Activated CD8-positive, alpha-beta memory T cell treated with anti-CD3 and anti-CD28 coated beads, Interleukin-2, amount 10 ng/mL, durations not matched to agents 7 days and 5 days (primary cell): Measurements from ENCODE around the gene PLCB4. TPM values are rescaled to one million over a fixed set of nuclear protein-coding genes. Genes with fewer than 3 reads are reported as not detected.

Experiments used
- ATAC-seq: fragments of 150-1000 bp; cut with Tn5 transposase; one replicate; pipeline ENCODE4 v1.10.0; 2021; ENCODE audit warnings: moderate library complexity
- CTCF ChIA-PET: fragments of 350-600 bp; sonication (Branson Sonifier 250); formaldehyde crosslinking; loops from one replicate; lab custom pipeline; 2021; ENCODE audit warnings: antibody characterized with exemption; lab: Charles Lee
- DNase-seq: peaks from one replicate; pipeline ENCODE4 v3.0.0-alpha.2; 2020
- H3K27ac Mint-ChIP-seq: one replicate; pipeline ENCODE4 v1.8.0; 2021; ENCODE audit warnings: mild to moderate bottlenecking, mixed read lengths
- H3K27me3 Mint-ChIP-seq: one replicate; pipeline ENCODE4 v1.8.0; 2021; ENCODE audit warnings: mixed read lengths
- H3K36me3 Mint-ChIP-seq: one replicate; pipeline ENCODE4 v1.8.0; 2021; ENCODE audit warnings: mild to moderate bottlenecking, mixed read lengths
- H3K4me1 Mint-ChIP-seq: one replicate; pipeline ENCODE4 v1.8.0; 2021; ENCODE audit warnings: mixed read lengths
- H3K4me3 Mint-ChIP-seq: one replicate; pipeline ENCODE4 v1.8.0; 2021; ENCODE audit warnings: mild to moderate bottlenecking, moderate library complexity, mixed read lengths
- H3K9me3 Mint-ChIP-seq: one replicate; pipeline ENCODE4 v1.8.0; 2022; ENCODE audit warnings: low read depth, mixed read lengths
- total RNA-seq, 2 experiments: library from RNA; stranded (reverse); gene quantifications; one replicate each; pipeline ENCODE4 v1.2.3, GENCODE V29; 2021

PLCB4 gene
- total RNA-seq, 2 experiments from 2014 or later: not detected

DNA sequence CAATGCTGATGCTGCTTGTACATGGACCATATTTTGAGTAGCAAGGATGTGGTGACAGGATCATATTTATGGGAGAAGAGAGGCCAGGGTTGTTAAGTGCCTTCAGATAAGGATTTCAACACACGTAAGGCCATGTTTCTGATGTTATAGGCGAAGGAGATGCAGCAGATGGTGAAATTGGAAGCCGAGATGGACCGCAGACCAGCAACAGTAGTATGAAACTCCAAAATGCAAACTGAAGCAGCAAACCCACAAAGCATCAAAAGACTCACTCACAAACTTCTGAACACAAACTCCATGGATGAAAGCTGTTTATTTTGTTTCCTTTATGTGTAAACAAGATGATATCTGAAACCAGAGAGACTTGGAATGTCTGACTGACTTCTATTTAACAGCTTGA, 409.9 kb downstream of the PLCB4 start:
- Mint-ChIP-seq H3K27me3 (no peaks in the 10 kb centered on the region), H3K27ac (no peak overlapping the region), H3K36me3 (no peaks in the 10 kb centered on the region), H3K4me1 (no peaks in the 10 kb centered on the region), H3K4me3 (no peak overlapping the region), H3K9me3 (no peaks in the 10 kb centered on the region)
- no peak for ATAC-seq
- no peak for DNase-seq
- CTCF ChIA-PET: no interaction called here

DNA sequence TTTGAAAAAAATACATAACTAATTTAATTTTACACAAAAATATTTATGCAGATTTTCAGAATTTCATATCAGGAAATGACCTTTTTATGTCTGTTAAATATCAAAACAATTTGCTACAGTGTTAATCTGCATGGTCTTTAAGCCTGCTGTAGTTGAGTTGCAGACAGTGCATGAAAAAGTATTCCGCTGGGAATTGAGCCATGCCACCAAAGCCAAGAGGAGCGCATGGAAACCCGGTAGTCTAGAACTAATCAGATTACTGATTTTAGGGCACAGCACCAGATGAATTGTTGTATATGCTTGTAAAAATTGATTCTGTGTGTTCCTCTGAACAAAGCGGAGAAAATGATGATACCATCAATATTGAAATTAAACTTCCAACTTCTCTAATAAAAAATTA, 411.2 kb downstream of the PLCB4 start:
- no peak overlapping the region for H3K27ac Mint-ChIP-seq
- ATAC-seq: no peak

DNA sequence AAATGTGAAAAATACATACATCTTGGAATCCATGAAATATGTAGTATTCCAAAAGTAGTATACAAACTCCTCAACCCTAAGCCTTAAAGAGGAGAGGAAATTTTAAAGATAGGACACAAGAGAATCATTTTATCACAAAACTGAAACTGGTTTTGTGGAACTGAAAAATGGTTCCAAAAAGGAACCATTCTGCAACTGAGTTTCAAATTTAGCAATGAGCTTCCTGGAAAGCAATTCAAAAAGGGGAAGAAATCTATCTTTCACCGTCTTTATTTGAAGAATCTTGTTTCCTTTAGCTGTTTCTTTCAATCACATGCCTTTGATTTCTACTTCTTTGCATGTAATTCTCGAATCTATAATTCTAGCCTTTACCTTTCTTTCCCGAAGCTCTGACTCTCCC, 413.3 kb downstream of the PLCB4 start:
- Mint-ChIP-seq H3K27ac (no peak overlapping the region), H3K4me3 (no peak overlapping the region), H3K36me3 (no peaks in the 10 kb centered on the region), H3K9me3 (no peaks in the 10 kb centered on the region), H3K27me3 (no peaks in the 10 kb centered on the region), H3K4me1 (no peaks in the 10 kb centered on the region)
- CTCF ChIA-PET: no interaction called here
- DNase-seq: no peak
- no peak for ATAC-seq

More for the DNA sequence above, 411.2 kb downstream of the PLCB4 start:
- no peak for DNase-seq
- no peaks in the 10 kb centered on the region for H3K9me3 Mint-ChIP-seq
- H3K4me3 Mint-ChIP-seq: no peak overlapping the region
- CTCF ChIA-PET: no interaction called here
- no peaks in the 10 kb centered on the region for H3K27me3 Mint-ChIP-seq
- H3K4me1 Mint-ChIP-seq: no peaks in the 10 kb centered on the region
- no peaks in the 10 kb centered on the region for H3K36me3 Mint-ChIP-seq

DNA sequence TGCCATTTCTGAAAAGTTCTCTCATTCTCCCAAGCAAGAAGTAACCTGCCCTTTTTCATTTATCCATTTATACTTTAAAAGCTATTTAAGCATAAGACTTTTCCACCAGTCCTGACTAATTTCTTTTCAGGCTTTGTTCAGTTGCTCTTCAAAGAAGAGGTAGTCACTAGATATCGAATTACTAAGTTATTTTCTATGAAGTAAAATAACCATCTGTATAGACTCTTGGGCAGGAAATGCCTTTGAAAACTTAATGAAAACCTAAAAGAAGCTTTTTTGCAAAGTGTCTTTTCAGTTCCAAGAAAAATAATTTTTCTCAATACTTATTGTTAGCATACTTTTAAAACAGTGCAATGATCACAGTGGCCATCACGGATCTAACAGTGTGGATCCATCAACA, 414.2 kb downstream of the PLCB4 start:
- Mint-ChIP-seq H3K9me3 (no peaks in the 10 kb centered on the region), H3K4me1 (no peaks in the 10 kb centered on the region), H3K27ac (no peak overlapping the region), H3K36me3 (no peaks in the 10 kb centered on the region), H3K27me3 (no peaks in the 10 kb centered on the region), H3K4me3 (no peak overlapping the region)
- CTCF ChIA-PET: no interaction called here
- DNase-seq (no peak), ATAC-seq (no peak)

DNA sequence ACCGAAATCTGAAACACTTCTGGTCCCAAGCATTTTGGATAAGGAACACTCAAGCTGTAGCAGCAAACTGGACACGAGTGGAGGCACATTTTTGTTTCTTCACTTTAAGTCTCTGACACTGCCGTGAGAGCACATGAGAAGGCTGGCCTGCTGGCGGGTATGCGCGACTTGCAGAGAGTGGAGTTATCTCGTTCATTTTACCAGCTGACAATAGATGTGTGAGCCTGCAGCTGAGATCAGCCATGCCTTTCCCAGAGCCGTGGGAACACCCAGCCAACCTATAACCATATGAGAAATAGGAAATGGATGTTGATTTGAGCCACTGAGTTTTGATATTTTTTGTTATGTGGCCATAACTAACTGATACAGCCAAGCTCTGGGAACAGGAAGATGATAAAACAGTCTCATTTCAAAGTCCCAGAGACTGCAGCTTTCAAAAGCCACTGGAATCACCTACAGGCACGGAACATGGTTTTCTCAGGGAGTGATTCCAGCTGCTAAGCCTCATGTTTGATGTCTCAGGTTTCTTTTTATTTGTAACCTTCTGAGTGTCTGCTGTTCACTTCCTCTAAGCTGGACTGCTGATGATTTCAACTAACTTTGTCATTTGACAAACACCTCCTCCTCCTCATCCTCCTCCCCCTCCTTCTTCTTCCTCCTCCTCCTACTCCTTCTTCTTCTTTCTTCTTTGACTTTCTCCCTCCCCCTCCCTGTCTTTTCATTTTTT, 416.9 kb downstream of the PLCB4 start:
- Mint-ChIP-seq H3K4me1 (no peaks in the 10 kb centered on the region), H3K9me3 (peaks cover 3% of the 10 kb centered on the region), H3K4me3 (no peak overlapping the region), H3K36me3 (no peaks in the 10 kb centered on the region), H3K27ac (no peak overlapping the region), H3K27me3 (no peaks in the 10 kb centered on the region)
- CTCF ChIA-PET: no interaction called here
- DNase-seq (no peak), ATAC-seq (no peak)

DNA sequence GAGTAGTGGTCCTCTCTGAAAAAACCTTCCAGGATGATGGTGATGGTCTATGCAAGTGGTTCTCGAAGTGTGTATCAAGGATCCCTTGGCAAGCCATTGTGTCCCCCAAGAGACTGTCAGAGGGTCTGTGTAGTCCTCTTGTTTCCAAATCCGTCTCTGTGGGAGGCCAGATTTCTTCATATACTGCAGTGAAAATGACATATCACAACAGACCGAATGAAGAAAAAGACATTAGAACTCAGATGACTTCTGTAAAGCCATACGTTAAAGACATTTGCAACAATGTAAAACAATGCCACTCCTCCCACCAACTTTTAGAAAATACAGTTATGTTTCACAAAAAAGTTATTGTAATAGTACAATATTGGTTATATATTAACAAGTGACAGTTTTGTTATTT, 418.3 kb downstream of the PLCB4 start:
- Mint-ChIP-seq H3K27ac (no peak overlapping the region), H3K36me3 (no peaks in the 10 kb centered on the region), H3K4me3 (no peak overlapping the region), H3K4me1 (no peaks in the 10 kb centered on the region), H3K9me3 (peaks cover 3% of the 10 kb centered on the region), H3K27me3 (no peaks in the 10 kb centered on the region)
- no peak for DNase-seq
- CTCF ChIA-PET: no interaction called here
- ATAC-seq: no peak

DNA sequence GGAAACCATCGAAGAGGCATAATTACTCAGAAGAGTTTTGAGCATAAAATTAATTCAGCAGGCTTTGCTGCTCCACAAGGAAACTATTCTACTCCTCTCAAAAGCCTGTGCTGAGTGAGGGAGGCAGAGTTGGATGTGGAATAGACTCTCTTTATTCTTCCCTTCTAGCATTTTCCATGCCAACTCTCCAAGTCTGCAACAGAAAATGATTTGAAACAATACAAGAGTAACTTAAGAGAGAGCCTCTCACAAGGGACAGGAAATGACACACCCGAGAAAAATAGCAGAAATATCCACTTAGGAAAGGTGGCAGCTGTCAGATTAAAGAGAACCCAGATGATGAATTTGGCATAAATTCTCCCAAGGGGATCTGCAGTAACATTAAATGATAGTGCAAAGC, 419.2 kb downstream of the PLCB4 start:
- H3K4me3 Mint-ChIP-seq: no peak overlapping the region
- no peak overlapping the region for H3K27ac Mint-ChIP-seq
- H3K9me3 Mint-ChIP-seq: peaks cover 3% of the 10 kb centered on the region
- no peaks in the 10 kb centered on the region for H3K27me3 Mint-ChIP-seq
- no peaks in the 10 kb centered on the region for H3K36me3 Mint-ChIP-seq
- CTCF ChIA-PET: no interaction called here
- no peaks in the 10 kb centered on the region for H3K4me1 Mint-ChIP-seq
- DNase-seq (no peak), ATAC-seq (no peak)

DNA sequence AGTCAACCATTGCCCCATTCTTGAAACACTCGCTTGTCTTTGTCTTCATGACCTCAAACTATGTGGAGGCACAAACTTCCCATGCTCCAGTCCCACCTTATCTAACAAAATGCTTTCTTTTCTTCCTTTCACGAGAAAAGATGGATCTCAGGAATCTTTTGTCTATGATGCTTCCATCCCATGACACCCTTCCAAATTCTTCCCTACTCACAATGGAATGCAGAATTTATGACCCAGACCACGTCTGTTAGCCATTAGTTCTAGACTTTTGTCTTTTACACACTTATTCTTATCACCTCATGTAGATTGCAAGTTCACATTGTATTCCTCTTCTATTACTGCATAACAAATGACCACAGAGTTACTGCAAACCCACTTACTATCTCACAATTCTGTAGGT, 421.3 kb downstream of the PLCB4 start:
- no peaks in the 10 kb centered on the region for H3K4me1 Mint-ChIP-seq

DNA sequence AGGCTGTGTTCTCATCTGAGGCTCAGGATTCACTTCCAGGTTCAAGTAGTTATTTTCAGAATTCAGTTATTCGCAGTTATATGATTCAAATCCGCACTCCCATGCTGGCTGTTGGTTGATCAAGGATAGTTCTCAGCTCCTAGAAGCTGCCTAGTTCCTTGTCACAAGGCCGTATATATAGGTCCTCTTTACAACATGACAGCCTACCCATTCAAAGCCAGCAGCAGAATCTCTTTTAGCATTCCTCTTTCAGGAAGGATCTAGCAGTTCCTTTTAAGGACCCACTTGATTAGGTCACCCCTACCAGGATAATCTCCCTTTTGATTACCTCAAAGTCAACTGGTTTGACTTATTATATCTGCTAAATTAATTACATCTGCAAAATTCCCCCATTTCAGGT, 421.7 kb downstream of the PLCB4 start:
- Mint-ChIP-seq H3K27ac (no peak overlapping the region), H3K4me1 (no peaks in the 10 kb centered on the region), H3K4me3 (no peak overlapping the region), H3K27me3 (no peaks in the 10 kb centered on the region), H3K9me3 (peaks cover 5% of the 10 kb centered on the region), H3K36me3 (no peaks in the 10 kb centered on the region)
- DNase-seq (no peak), ATAC-seq (no peak)
- CTCF ChIA-PET: no interaction called here

More for the DNA sequence above, 421.3 kb downstream of the PLCB4 start:
- Mint-ChIP-seq H3K9me3 (peaks cover 5% of the 10 kb centered on the region), H3K27ac (no peak overlapping the region), H3K27me3 (no peaks in the 10 kb centered on the region), H3K36me3 (no peaks in the 10 kb centered on the region), H3K4me3 (no peak overlapping the region)
- CTCF ChIA-PET: no interaction called here
- DNase-seq: no peak
- no peak for ATAC-seq

DNA sequence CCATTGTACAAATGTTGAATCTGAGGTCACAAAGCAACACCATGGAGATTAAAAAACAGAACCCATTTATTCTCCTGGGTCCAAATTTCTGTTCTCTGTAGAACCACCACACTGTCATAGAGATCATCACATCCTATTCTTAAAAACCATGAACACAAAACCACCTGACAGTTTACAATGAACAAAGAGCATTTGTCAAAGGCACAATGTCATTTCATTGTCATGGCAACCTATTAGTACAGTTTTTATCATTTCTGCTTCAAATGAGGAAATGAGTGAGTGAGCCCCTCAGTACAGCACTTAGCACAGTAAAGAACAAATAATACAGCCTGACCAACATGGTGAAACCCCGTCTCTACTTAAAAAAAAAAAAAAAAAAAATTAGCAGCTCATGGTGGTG, 422.4 kb downstream of the PLCB4 start:
- H3K27me3 Mint-ChIP-seq: no peaks in the 10 kb centered on the region
- CTCF ChIA-PET: no interaction called here
- DNase-seq (no peak), ATAC-seq (no peak)
- no peaks in the 10 kb centered on the region for H3K36me3 Mint-ChIP-seq
- H3K27ac Mint-ChIP-seq: no peak overlapping the region
- H3K4me3 Mint-ChIP-seq: no peak overlapping the region
- peaks cover 5% of the 10 kb centered on the region for H3K9me3 Mint-ChIP-seq
- no peaks in the 10 kb centered on the region for H3K4me1 Mint-ChIP-seq

DNA sequence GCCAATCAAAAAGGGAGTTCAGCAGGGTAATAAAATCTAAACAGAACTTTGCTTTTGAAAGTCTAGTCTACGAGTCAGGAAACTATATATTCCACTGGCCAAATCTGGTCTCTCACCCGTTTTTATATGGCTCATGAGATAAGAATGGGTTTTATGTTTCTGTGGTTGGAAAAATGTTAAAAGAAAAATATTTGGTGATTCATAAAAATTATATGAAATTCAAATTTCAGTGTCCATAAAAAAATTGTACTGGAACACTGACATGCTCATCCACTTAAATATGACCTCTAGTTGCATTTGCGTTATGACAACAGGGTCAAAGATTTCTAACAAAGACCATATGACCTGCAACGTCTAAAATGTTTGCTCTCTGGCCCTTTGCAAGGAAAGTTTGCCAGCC, 423.2 kb downstream of the PLCB4 start:
- no peak for ATAC-seq
- H3K36me3 Mint-ChIP-seq: no peaks in the 10 kb centered on the region
- CTCF ChIA-PET: no interaction called here
- H3K4me1 Mint-ChIP-seq: no peaks in the 10 kb centered on the region
- H3K4me3 Mint-ChIP-seq: no peak overlapping the region
- peaks cover 5% of the 10 kb centered on the region for H3K9me3 Mint-ChIP-seq
- H3K27ac Mint-ChIP-seq: no peak overlapping the region
- no peak for DNase-seq
- no peaks in the 10 kb centered on the region for H3K27me3 Mint-ChIP-seq

DNA sequence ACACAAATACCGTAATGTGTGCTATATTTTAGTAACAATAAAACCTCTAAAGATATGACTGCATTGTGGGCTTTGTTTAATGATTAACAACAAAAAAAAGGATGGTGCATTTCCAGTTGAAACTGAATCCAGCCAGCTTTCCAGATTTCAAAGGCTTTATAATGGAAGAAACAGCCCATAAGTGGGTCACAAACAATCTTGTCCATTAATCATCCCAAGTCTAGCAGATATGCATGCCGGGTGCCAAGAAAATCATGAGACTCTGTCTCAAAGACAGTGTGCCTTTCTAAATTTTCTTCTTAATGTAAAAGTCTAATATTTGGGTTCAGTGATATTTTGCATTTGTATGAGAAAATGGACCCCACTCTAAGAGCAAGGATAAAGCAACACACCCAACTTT, 424.9 kb downstream of the PLCB4 start:
- H3K27me3 Mint-ChIP-seq: no peaks in the 10 kb centered on the region
- H3K4me1 Mint-ChIP-seq: no peaks in the 10 kb centered on the region
- no peaks in the 10 kb centered on the region for H3K36me3 Mint-ChIP-seq
- CTCF ChIA-PET: no interaction called here
- ATAC-seq: no peak
- no peak overlapping the region for H3K27ac Mint-ChIP-seq
- no peak overlapping the region for H3K4me3 Mint-ChIP-seq
- peaks cover 5% of the 10 kb centered on the region for H3K9me3 Mint-ChIP-seq
- no peak for DNase-seq

DNA sequence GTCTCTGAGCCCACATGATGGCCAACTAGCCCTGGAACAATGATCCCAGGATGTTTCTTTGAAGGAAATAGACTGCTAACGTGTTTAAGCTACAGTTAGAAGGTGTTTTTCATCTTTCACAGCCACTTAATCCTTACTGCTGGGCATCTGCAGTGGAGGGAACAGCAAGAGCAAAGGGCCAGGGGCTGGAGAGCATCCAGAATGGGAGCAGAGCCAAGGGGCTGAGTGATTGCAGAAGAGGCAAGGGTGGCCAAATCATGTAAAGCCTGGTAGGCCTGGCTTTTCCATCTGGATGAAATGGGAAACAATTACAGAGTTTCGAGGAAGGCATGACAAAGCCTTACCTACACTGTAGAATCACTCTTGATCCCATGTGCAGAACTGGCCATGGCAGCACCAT, 426.8 kb downstream of the PLCB4 start:
- Mint-ChIP-seq H3K36me3 (no peaks in the 10 kb centered on the region), H3K27ac (no peak overlapping the region), H3K27me3 (no peaks in the 10 kb centered on the region), H3K4me3 (no peak overlapping the region), H3K4me1 (no peaks in the 10 kb centered on the region), H3K9me3 (peaks cover 2% of the 10 kb centered on the region)
- no peak for DNase-seq
- no peak for ATAC-seq
- CTCF ChIA-PET: no interaction called here

DNA sequence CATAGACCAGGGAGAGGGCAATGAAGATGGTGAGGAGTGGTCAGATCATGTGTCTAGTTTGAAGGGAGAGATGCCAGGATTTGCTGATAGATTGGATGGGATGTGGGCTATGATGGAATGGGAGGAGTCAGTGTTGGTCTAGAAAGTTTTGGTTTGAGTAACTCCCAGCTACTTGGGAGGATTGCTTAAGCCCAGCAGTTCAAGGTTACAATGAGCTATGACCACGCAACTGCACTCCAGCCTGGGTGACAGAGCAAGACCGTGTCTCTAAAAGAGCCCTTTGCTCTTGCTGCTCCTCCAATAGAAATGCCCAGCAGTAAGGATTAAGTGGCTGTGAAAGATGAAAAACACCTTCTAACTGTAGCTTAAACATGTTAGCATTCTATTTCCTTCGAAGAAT, 427.3 kb downstream of the PLCB4 start:
- Mint-ChIP-seq H3K9me3 (peaks cover 2% of the 10 kb centered on the region), H3K27me3 (no peaks in the 10 kb centered on the region), H3K4me3 (no peak overlapping the region), H3K27ac (no peak overlapping the region), H3K4me1 (no peaks in the 10 kb centered on the region), H3K36me3 (no peaks in the 10 kb centered on the region)
- CTCF ChIA-PET: no interaction called here
- no peak for DNase-seq
- ATAC-seq: no peak

DNA sequence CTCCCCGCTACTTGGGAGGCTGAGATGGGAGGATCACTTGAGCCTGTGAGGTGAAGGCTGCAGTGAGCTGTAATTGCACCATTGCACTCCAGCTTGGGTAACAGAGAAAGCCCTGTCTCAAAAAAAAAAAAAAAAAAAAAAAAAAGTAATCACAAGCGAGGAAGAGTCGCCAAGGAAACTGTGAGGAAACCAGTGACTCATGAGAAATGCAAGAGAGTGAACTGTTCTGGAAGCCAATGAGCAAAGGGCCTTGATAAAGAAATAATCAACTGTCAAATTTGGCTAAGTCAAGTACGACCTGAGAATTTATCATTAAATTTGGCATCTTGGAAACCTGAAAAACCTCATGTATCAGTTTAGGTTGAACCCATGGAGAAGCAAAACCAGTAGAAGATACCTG, 429.4 kb downstream of the PLCB4 start:
- Mint-ChIP-seq H3K27me3 (no peaks in the 10 kb centered on the region), H3K4me1 (no peaks in the 10 kb centered on the region), H3K4me3 (no peak overlapping the region), H3K36me3 (no peaks in the 10 kb centered on the region), H3K27ac (no peak overlapping the region), H3K9me3 (peaks cover 2% of the 10 kb centered on the region)
- DNase-seq (no peak), ATAC-seq (no peak)
- CTCF ChIA-PET: no interaction called here
